GM12801 (cell line): Measurements from ENCODE around the gene HACD2.

Source experiments
- TF ChIP-seq, protein P1 (sequence below): IDR thresholded peaks from one replicate; pipeline ENCODE4 v1.5.1; 2011; ENCODE audit warnings: control low read depth; ENCODE audit not compliant: insufficient read length; ENCODE audit errors: extremely low read depth

HACD2 gene, protein sequence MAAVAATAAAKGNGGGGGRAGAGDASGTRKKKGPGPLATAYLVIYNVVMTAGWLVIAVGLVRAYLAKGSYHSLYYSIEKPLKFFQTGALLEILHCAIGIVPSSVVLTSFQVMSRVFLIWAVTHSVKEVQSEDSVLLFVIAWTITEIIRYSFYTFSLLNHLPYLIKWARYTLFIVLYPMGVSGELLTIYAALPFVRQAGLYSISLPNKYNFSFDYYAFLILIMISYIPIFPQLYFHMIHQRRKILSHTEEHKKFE

DNA sequence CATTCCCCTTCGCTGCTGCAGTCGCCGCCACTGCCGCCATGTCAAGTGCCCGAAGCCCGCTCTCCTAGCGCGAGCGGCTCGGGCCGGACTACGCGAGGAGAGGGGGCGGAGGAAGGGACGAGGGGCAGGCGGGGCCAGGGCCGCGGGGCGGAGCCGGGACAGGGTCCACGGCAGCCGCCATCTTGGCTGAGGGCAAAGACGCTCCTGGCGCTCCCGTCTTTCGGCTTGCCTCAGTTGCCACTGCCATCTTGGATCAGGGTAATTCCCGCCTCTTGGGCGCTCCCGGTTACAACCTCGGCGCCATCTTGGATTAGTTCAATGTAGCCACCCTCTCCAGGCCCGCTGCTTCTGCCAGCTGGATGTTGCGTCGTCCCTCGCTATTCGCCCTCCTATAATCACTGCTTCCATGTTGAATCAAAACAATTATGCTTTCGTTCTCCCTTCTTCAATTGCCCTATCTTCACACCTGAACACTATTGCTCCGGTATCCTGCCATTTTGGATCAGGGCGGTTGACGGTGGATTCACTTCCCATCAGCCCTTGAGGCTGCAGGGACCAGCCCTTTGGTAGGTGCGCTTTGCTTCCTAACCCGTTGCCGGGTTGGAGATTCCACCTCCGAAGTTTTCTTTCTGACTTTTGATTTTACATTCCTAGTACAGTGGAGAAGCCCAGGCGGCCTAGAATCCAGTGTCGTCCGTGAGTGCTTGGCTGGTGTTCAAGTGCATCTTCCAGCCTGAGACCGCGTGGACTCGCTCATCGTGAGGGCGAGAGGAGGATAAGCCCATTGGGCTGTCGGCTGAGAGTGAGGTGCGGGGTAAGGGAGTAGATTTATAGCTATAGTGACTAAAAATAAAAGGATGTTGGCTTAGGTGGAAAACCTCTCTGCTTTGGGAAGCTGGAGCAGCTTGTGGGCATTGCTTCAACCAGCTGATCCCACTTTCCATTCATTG, at the start of gene HACD2:
HACD2 (minus strand) TSS at position 66 of the 950 bp plus-strand sequence; CDS start at position 40, 26 bp downstream.
- TF ChIP-seq, protein P1, sequence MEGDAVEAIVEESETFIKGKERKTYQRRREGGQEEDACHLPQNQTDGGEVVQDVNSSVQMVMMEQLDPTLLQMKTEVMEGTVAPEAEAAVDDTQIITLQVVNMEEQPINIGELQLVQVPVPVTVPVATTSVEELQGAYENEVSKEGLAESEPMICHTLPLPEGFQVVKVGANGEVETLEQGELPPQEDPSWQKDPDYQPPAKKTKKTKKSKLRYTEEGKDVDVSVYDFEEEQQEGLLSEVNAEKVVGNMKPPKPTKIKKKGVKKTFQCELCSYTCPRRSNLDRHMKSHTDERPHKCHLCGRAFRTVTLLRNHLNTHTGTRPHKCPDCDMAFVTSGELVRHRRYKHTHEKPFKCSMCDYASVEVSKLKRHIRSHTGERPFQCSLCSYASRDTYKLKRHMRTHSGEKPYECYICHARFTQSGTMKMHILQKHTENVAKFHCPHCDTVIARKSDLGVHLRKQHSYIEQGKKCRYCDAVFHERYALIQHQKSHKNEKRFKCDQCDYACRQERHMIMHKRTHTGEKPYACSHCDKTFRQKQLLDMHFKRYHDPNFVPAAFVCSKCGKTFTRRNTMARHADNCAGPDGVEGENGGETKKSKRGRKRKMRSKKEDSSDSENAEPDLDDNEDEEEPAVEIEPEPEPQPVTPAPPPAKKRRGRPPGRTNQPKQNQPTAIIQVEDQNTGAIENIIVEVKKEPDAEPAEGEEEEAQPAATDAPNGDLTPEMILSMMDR: no peak

DNA sequence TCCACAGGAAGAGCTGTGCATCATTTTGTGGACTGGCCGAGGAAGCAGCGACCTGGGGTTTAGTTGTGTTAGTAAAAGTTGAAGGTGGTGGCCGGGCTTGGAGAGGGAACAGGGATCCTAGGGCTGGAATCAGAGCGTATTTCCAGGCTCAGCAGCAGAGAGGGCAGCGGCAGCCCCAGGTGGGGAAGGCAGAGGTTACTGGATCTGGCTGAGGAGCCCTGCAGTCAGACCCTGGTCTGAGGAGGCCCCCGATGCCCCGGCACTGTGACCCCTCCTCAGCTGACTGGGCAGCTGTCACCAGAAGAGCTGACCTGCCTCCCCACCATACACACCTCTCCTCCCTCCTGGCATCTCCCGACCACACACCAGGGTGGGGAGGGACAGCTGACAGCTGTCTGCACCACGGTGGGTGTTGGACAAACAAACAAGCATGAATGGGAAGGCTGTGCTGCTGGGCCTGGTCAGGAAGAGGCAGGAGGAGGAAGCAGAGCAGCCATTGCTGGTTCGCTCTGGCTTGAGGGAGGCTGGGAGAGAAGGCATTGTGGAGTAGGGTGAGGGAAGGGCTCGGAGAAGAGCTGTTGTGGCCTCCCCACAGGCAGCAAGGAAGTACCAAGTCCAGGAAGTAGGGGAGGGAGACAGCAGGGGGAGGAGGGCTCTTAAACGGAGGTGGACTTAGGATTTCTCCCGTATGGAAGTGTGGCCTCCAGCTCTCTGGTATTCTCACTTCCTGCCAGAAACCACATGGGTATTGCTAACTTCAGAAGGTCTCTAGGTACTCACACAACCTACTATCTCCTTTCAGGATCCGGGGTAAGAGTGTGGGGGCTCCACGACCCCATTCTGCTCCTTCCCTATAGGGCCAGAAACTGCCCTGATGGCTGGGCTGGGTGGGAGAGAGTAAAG, 49.5 kb upstream of the HACD2 start:
- TF ChIP-seq, protein P1: no peak

DNA sequence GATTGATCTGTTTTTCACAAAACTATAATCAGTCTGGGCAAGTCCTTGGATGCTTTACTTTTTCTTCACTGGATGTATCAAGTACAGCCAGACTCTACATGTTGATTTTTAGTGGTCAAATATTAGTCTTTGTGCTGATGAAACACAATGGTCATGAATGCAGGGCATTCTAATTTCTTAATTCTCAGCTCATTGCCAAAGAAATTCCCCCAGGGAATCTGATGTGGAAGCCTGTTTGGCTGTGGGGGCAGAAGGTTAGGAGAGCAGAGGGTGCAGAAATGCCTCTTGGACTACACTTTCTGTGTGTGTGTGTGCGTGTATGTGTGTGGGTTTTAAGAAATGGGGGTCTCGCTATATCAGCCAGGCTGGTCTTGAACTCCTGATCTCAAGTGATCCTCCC, 48.7 kb upstream of the HACD2 start:
- TF ChIP-seq, protein P1: no peak

DNA sequence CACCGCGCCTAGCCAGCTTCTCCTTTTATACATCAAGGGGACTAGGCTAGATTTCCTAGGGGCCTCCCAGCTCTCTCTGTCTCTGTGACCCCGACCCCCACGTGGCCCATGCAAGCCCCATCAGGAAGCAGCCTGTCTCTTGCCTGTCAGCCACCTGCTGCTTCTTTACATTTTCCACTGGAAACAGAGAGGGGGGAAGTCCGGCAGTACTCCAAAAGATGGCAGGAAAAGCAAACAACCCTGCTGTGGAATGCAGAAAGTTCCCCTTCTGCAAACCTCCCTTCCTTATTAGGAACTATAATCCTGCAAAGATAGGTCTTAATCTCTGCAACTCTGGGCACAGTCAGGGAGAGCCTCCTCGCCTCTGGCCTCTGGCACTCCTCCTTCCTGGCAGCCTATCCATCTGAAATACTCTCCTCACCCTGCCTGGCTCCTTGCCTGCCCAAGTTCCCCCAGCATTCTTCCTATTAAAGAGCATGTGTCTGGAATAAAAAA, 47.4 kb upstream of the HACD2 start:
- TF ChIP-seq, protein P1: no peak

DNA sequence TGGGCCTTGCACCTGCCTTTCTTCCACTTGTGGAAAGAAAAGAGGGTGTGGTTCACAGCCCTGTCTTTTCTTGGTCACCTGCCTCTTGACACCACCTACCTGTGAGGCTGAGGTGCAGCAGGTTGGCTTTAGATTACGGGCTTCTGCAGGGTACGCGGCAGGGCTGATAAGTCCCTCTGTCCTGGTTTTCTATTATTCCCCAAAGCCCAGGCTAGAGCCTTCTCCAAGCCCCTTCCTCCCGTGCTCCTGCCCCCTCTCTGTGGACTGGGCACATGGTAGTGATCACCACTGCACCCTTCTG, 44.8 kb upstream of the HACD2 start:
- TF ChIP-seq, protein P1: no peak

DNA sequence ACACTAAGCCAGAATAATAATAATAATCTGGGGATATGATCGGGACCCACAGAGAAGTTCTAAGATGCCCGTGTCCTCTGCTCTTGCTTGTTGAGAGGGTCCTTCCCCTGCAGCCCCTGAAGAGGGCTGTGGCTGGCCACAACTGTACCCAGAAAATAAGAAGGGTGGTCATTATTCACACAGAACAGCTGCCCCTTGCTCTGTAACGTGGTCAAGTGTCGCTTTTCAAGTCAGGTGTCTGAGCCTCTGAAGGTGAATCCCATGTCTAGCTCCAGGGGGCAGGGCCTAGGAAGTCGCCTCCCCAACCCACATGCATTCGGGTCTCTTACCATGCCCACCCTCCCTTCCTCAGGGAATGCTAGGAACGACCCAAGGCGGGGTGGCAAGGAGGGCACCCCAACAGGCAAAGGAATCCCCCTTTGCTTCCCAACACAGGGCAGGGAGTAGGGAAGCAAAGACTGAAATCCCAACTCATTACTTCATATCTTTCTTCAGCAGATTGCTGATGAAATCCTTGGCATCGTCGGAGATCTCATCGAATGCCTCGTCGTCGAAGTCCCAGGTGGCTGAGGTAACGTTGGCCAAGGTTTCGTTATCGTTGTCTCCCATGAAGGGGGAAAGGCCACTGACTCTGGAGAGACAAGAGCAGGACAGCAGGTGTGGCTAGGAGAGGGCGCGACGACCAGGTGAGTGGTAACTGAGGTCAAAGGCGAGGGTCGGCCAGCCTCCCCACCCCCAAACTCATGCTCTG, 44.3 kb upstream of the HACD2 start:
- TF ChIP-seq, protein P1: no peak
